Astrocyte (in vitro differentiated cells and primary cell): ENCODE measurements around the gene SYCP2. TPM values are rescaled to one million over a fixed set of nuclear protein-coding genes. Genes with fewer than 3 reads are reported as not detected.

ENCODE experiments used
- DNase-seq: peaks from one replicate; pipeline ENCODE4 v3.0.0-alpha.2; 2010; ENCODE audit warnings: low read depth
- FAIRE-seq: peaks from 2 replicates; lab custom pipeline; 2011; peaks lifted over from hg19 to GRCh38; lab: Jason Lieb, UNC
- H2AFZ ChIP-seq: 2 replicates; pipeline ENCODE4 v1.6.0; 2012; ENCODE audit warnings: low read depth, low read length, inconsistent platforms
- H3K27ac ChIP-seq: 2 replicates; pipeline ENCODE4 v1.5.1; 2011; ENCODE audit warnings: low read depth, low read length, inconsistent platforms
- H3K27me3 ChIP-seq: 2 replicates; pipeline ENCODE4 v1.6.0; 2011; ENCODE audit warnings: low read length, inconsistent platforms; ENCODE audit not compliant: insufficient read depth
- H3K36me3 ChIP-seq: 2 replicates; pipeline ENCODE4 v1.5.1; 2011; ENCODE audit warnings: low read length, inconsistent platforms; ENCODE audit not compliant: insufficient read depth
- H3K4me1 ChIP-seq: 2 replicates; pipeline ENCODE4 v1.5.1; 2011; ENCODE audit warnings: low read length, inconsistent platforms; ENCODE audit not compliant: insufficient read depth
- H3K4me2 ChIP-seq: 2 replicates; pipeline ENCODE4 v1.6.0; 2012; ENCODE audit warnings: low read length, inconsistent platforms
- H3K4me3 ChIP-seq: 2 replicates; pipeline ENCODE4 v1.5.1; 2011; ENCODE audit warnings: low read depth, mild to moderate bottlenecking, low read length, inconsistent platforms; ENCODE audit not compliant: insufficient read depth
- H3K79me2 ChIP-seq: 2 replicates; pipeline ENCODE4 v1.6.0; 2012; ENCODE audit warnings: mild to moderate bottlenecking, low read length, inconsistent platforms; ENCODE audit not compliant: insufficient read depth
- H3K9ac ChIP-seq: 2 replicates; pipeline ENCODE4 v1.6.0; 2012; ENCODE audit warnings: mild to moderate bottlenecking, low read length, inconsistent platforms
- H3K9me3 ChIP-seq: 2 replicates; pipeline ENCODE4 v1.5.1; 2012; ENCODE audit warnings: low read depth, mild to moderate bottlenecking, low read length, inconsistent platforms; ENCODE audit not compliant: insufficient read depth
- H4K20me1 ChIP-seq: 2 replicates; pipeline ENCODE4 v1.6.0; 2012; ENCODE audit warnings: low read length, inconsistent platforms; ENCODE audit not compliant: insufficient read depth
- H3K27ac Mint-ChIP-seq: one replicate; pipeline ENCODE4 v1.8.0; 2021; ENCODE audit warnings: mild to moderate bottlenecking, mixed read lengths; ENCODE audit not compliant: unreplicated experiment
- H3K27me3 Mint-ChIP-seq: one replicate; pipeline ENCODE4 v1.8.0; 2021; ENCODE audit warnings: low read depth, mixed read lengths; ENCODE audit not compliant: unreplicated experiment
- H3K36me3 Mint-ChIP-seq: one replicate; pipeline ENCODE4 v1.8.0; 2021; ENCODE audit warnings: low read depth, mixed read lengths; ENCODE audit not compliant: unreplicated experiment
- H3K4me1 Mint-ChIP-seq: one replicate; pipeline ENCODE4 v1.8.0; 2021; ENCODE audit warnings: low read depth, mixed read lengths; ENCODE audit not compliant: unreplicated experiment
- H3K4me3 Mint-ChIP-seq: one replicate; pipeline ENCODE4 v1.8.0; 2021; ENCODE audit warnings: mild to moderate bottlenecking, moderate library complexity, mixed read lengths; ENCODE audit not compliant: unreplicated experiment
- H3K9me3 Mint-ChIP-seq: one replicate; pipeline ENCODE4 v1.8.0; 2021; ENCODE audit warnings: mild to moderate bottlenecking, mixed read lengths; ENCODE audit not compliant: unreplicated experiment
- CTCF ChIP-seq: IDR thresholded peaks from 2 replicates; pipeline ENCODE4 v1.5.1; 2011; ENCODE audit warnings: low read depth, mild to moderate bottlenecking, inconsistent platforms, low read length, moderate library complexity; ENCODE audit not compliant: insufficient read depth
- EZH2 ChIP-seq: IDR thresholded peaks from 2 replicates; pipeline ENCODE4 v1.6.1; 2012; ENCODE audit warnings: mild to moderate bottlenecking, low read length, inconsistent platforms; ENCODE audit not compliant: insufficient read depth
- total RNA-seq: library from RNA; stranded (reverse); gene quantifications from 2 replicates; pipeline ENCODE4 v1.2.1, GENCODE V29; 2021

SYCP2 gene
- total RNA-seq, 1 donor from 2014 or later: 0.27 TPM

- peaks cover 6% of the 10 kb centered on the region for H3K9me3 ChIP-seq
- DNase-seq: no peak
Measured at GRCh38 chr20:59819496-59820203, 113.8 kb downstream of the SYCP2 start.

GRCh38 chr20:59818911-59819310, 114.5 kb downstream of the SYCP2 start:
- Histone ChIP-seq H3K79me2 (no peaks in the 10 kb centered on the region), H3K4me1 (no peaks in the 10 kb centered on the region), H3K36me3 (no peaks in the 10 kb centered on the region), H3K9me3 (peaks cover 6% of the 10 kb centered on the region), H2AFZ (no peak overlapping the region), H3K27me3 (no peaks in the 10 kb centered on the region), H4K20me1 (no peaks in the 10 kb centered on the region), H3K27ac (no peak overlapping the region), H3K4me2 (no peak overlapping the region), H3K9ac (no peak overlapping the region), H3K4me3 (no peak overlapping the region)
- Mint-ChIP-seq H3K4me1 (no peaks in the 10 kb centered on the region), H3K9me3 (peaks cover 3% of the 10 kb centered on the region), H3K36me3 (no peaks in the 10 kb centered on the region), H3K27ac (no peak overlapping the region), H3K27me3 (peaks cover 23% of the 10 kb centered on the region), H3K4me3 (no peak overlapping the region)
- FAIRE-seq: no peak
- no peak for DNase-seq
- TF ChIP-seq EZH2: no peak
- TF ChIP-seq CTCF: no peak

More at GRCh38 chr20:59819496-59820203, 113.8 kb downstream of the SYCP2 start:
- Histone ChIP-seq H3K4me1 (no peaks in the 10 kb centered on the region), H4K20me1 (no peaks in the 10 kb centered on the region), H3K4me2 (no peak overlapping the region), H3K4me3 (no peak overlapping the region), H3K27me3 (no peaks in the 10 kb centered on the region), H3K36me3 (no peaks in the 10 kb centered on the region), H3K27ac (no peak overlapping the region), H2AFZ (no peak overlapping the region), H3K79me2 (no peaks in the 10 kb centered on the region), H3K9ac (no peak overlapping the region)
- peaks cover 27% of the 10 kb centered on the region for H3K27me3 Mint-ChIP-seq
- no peak for TF ChIP-seq CTCF
- TF ChIP-seq EZH2: no peak
- FAIRE-seq: no peak
- H3K9me3 Mint-ChIP-seq: peaks cover 3% of the 10 kb centered on the region
- H3K27ac Mint-ChIP-seq: no peak overlapping the region
- H3K36me3 Mint-ChIP-seq: no peaks in the 10 kb centered on the region
- no peaks in the 10 kb centered on the region for H3K4me1 Mint-ChIP-seq
- H3K4me3 Mint-ChIP-seq: no peak overlapping the region
